HL-60 (cell line): Measurements from ENCODE around the gene CRY1.

Experiments
- DNase-seq, 2 experiments: peaks; one replicate each; pipeline ENCODE4 v3.0.0-alpha.2; 2010 to 2020; ENCODE audit warnings: low read depth in 1 of 2, low spot score in 1 of 2
- H3K27ac ChIP-seq: fragments of 250-450 bp; sonication (Bioruptor Pico); replicated peaks from 2 replicates; pipeline ENCODE4 v1.5.1; 2020; ENCODE audit warnings: mild to moderate bottlenecking, moderate library complexity
- H3K27me3 ChIP-seq: fragments of 250-450 bp; sonication (Bioruptor Pico); 2 replicates; pipeline ENCODE4 v1.5.1; 2021; ENCODE audit warnings: mild to moderate bottlenecking, moderate library complexity; ENCODE audit not compliant: insufficient read depth, poor library complexity, severe bottlenecking
- H3K4me3 ChIP-seq: replicated peaks from 2 replicates; pipeline ENCODE4 v1.5.1; 2011; ENCODE audit warnings: mild to moderate bottlenecking, control low read depth, low read length; ENCODE audit not compliant: insufficient read depth
- GABPA ChIP-seq: IDR thresholded peaks from 2 replicates; pipeline ENCODE4 v1.6.1; 2012; ENCODE audit warnings: low read depth
- POLR2AphosphoS5 ChIP-seq: IDR thresholded peaks from 2 replicates; pipeline ENCODE4 v1.6.1; 2012; ENCODE audit warnings: low read depth
- SPI1 ChIP-seq: IDR thresholded peaks from 2 replicates; pipeline ENCODE4 v1.6.1; 2012; ENCODE audit warnings: low read depth, mild to moderate bottlenecking, borderline replicate concordance
- TF ChIP-seq, protein P1 (sequence below): IDR thresholded peaks from one replicate; pipeline ENCODE4 v1.5.1; 2011; ENCODE audit warnings: low read length, control low read depth, inconsistent platforms; ENCODE audit not compliant: insufficient read depth
- TF ChIP-seq, protein P2 (sequence below): IDR thresholded peaks from 2 replicates; pipeline ENCODE4 v1.6.1; 2012; ENCODE audit warnings: low read depth; ENCODE audit not compliant: insufficient replicate concordance

CRY1 gene

GRCh38 chr12:107045186-107045585 is 48.2 kb downstream of the CRY1 start:
- TF ChIP-seq, protein P1, sequence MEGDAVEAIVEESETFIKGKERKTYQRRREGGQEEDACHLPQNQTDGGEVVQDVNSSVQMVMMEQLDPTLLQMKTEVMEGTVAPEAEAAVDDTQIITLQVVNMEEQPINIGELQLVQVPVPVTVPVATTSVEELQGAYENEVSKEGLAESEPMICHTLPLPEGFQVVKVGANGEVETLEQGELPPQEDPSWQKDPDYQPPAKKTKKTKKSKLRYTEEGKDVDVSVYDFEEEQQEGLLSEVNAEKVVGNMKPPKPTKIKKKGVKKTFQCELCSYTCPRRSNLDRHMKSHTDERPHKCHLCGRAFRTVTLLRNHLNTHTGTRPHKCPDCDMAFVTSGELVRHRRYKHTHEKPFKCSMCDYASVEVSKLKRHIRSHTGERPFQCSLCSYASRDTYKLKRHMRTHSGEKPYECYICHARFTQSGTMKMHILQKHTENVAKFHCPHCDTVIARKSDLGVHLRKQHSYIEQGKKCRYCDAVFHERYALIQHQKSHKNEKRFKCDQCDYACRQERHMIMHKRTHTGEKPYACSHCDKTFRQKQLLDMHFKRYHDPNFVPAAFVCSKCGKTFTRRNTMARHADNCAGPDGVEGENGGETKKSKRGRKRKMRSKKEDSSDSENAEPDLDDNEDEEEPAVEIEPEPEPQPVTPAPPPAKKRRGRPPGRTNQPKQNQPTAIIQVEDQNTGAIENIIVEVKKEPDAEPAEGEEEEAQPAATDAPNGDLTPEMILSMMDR: no peak
- no peak for TF ChIP-seq POLR2AphosphoS5
- TF ChIP-seq GABPA: no peak
- TF ChIP-seq SPI1: no peak
- TF ChIP-seq, protein P2, sequence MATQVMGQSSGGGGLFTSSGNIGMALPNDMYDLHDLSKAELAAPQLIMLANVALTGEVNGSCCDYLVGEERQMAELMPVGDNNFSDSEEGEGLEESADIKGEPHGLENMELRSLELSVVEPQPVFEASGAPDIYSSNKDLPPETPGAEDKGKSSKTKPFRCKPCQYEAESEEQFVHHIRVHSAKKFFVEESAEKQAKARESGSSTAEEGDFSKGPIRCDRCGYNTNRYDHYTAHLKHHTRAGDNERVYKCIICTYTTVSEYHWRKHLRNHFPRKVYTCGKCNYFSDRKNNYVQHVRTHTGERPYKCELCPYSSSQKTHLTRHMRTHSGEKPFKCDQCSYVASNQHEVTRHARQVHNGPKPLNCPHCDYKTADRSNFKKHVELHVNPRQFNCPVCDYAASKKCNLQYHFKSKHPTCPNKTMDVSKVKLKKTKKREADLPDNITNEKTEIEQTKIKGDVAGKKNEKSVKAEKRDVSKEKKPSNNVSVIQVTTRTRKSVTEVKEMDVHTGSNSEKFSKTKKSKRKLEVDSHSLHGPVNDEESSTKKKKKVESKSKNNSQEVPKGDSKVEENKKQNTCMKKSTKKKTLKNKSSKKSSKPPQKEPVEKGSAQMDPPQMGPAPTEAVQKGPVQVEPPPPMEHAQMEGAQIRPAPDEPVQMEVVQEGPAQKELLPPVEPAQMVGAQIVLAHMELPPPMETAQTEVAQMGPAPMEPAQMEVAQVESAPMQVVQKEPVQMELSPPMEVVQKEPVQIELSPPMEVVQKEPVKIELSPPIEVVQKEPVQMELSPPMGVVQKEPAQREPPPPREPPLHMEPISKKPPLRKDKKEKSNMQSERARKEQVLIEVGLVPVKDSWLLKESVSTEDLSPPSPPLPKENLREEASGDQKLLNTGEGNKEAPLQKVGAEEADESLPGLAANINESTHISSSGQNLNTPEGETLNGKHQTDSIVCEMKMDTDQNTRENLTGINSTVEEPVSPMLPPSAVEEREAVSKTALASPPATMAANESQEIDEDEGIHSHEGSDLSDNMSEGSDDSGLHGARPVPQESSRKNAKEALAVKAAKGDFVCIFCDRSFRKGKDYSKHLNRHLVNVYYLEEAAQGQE: no peak
- no peak overlapping the region for H3K27ac ChIP-seq
- DNase-seq: no peak

DNA sequence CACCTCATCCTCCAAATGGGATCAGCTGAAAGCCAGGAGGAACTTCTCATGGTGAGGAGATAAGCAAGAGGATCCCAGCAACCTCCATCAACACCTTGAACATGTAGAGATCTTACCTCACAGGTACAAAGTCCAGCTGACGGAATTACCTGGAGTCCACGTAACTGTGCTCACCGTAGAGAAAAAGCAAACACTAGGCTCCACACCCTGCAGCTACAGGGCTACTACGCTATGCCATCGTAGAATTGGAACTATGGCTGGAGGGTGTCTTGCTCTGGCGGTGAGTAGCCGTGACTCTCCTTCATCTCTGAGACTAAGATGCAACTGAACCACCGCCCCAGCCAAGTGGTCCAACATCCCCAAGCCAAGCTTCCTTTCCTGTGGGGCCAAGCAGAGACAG is 50.5 kb downstream of the CRY1 start:
- TF ChIP-seq, protein P1: no peak
- TF ChIP-seq SPI1 (no peak), POLR2AphosphoS5 (no peak), GABPA (no peak)
- TF ChIP-seq, protein P2: no peak
- Histone ChIP-seq H3K27ac (no peak overlapping the region), H3K27me3 (no peaks in the 10 kb centered on the region), H3K4me3 (no peak overlapping the region)
- DNase-seq: no peak

More at GRCh38 chr12:107045186-107045585, 48.2 kb downstream of the CRY1 start:
- Histone ChIP-seq H3K4me3 (no peak overlapping the region), H3K27me3 (no peaks in the 10 kb centered on the region)

DNA sequence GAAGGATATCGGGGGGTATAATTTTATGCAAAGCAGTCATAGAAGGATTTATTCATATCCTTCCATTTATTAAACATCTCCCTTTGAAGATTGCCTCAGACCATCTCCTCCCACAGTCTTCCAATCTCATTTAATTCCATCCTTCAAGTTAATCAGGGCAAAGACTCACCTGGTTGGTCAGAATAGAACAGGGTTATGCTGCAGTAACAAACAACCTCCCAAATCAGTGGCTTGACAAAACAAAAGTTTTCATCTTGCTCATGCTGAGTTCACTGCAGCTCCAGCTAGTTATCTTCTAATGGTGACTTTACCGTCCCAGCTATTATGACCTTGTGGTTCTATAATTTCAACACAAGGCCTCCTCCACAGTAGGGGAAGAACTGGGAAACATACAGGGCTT is 57.6 kb downstream of the CRY1 start:
- Histone ChIP-seq H3K27ac (no peak overlapping the region), H3K27me3 (no peaks in the 10 kb centered on the region), H3K4me3 (no peak overlapping the region)
- TF ChIP-seq, protein P1: no peak
- TF ChIP-seq SPI1: no peak
- TF ChIP-seq POLR2AphosphoS5: no peak
- TF ChIP-seq, protein P2: no peak
- TF ChIP-seq GABPA: no peak
- DNase-seq: no peak
